ENCODE results near the gene RNF213.

The RNF213 gene

DNA sequence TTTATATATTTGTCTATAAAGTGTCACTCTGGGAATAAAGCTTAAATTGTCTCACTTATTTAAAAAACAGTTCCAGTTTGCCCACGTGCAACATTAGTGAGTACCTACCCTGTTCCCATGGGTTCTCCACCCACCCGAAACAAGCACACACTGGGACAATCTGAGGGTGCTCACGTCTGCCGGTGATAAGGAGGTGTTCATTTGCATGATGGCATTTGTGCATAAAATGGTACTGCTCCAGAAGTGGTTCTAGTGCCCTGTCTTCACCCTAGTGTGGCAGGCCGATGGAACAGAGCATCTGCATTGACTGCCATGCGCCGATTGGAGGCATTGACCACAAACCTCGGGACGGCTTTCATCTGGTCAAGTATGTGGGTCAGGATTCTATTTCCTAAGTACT, 118.7 kb downstream of the RNF213 start:
- H3K9me3 ChIP-seq (ENCODE audit: severe bottlenecking) = no peaks in the 10 kb centered on the region
- peaks cover 88% of the 10 kb centered on the region for H3K36me3 ChIP-seq
- H3K4me3 ChIP-seq (ENCODE audit: low read depth, low read length) = no peak overlapping the region
- H3K27me3 ChIP-seq (ENCODE audit: insufficient read depth, low read depth, severe bottlenecking) = no peaks in the 10 kb centered on the region
- no peak overlapping the region for H3K27ac ChIP-seq
- TF ChIP-seq, protein P1, sequence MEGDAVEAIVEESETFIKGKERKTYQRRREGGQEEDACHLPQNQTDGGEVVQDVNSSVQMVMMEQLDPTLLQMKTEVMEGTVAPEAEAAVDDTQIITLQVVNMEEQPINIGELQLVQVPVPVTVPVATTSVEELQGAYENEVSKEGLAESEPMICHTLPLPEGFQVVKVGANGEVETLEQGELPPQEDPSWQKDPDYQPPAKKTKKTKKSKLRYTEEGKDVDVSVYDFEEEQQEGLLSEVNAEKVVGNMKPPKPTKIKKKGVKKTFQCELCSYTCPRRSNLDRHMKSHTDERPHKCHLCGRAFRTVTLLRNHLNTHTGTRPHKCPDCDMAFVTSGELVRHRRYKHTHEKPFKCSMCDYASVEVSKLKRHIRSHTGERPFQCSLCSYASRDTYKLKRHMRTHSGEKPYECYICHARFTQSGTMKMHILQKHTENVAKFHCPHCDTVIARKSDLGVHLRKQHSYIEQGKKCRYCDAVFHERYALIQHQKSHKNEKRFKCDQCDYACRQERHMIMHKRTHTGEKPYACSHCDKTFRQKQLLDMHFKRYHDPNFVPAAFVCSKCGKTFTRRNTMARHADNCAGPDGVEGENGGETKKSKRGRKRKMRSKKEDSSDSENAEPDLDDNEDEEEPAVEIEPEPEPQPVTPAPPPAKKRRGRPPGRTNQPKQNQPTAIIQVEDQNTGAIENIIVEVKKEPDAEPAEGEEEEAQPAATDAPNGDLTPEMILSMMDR (IDR thresholded peaks at IDR 0.05; ENCODE audit: low read depth, low read length) = no peak
- no peak for DNase-seq

DNA sequence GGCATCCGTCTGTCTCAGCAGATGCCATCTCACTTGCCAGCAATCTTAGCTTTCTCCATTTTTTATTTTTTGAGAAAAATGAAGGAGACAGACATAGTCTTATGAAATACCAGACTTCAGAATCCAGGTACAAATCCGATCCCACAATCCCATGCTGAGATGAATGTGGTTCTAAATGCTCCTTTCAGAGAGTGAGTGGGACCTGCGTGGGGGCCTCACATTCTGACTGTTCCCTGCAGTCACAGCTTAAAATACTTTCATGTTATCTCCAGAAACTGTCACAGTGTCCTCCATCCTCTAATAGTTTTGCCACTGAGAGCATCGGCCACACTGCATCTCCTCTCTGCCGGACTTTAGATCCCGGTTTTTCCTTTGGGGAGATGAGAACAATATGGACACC, 119.4 kb downstream of the RNF213 start:
- Histone ChIP-seq H3K27ac (no peak overlapping the region), H3K27me3 (ENCODE audit: insufficient read depth, low read depth, severe bottlenecking) (no peaks in the 10 kb centered on the region), H3K36me3 (peaks cover 90% of the 10 kb centered on the region), H3K4me3 (ENCODE audit: low read depth, low read length) (no peak overlapping the region), H3K9me3 (ENCODE audit: severe bottlenecking) (no peaks in the 10 kb centered on the region)
- TF ChIP-seq, protein P1 (IDR thresholded peaks at IDR 0.05; ENCODE audit: low read depth, low read length) = no peak
- no peak for DNase-seq

DNA sequence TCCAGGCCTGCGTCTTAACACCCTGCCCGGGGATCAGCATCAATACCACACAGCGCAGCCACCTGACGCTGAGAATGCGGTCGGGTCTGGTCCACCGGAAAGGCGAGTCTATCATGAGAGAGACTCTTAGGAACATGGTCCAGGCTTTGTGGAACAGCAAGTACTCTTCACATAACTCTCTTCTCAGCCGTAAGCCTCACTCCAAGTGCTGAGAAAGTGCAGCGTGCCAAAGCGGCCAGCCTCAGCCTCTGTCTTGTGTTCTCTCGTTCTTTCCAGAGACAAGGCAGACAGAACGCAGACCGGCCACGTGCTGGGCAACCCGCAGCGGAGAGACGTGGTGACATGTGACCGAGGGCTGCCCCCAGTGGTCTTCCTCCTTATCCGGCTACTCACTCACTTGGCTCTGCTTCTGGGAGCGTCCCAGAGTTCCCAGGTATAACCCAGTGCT, 119.9 kb downstream of the RNF213 start:
- Histone ChIP-seq H3K9me3 (ENCODE audit: severe bottlenecking) (no peaks in the 10 kb centered on the region), H3K27ac (no peak overlapping the region), H3K36me3 (peaks cover 95% of the 10 kb centered on the region), H3K4me3 (ENCODE audit: low read depth, low read length) (no peak overlapping the region), H3K27me3 (ENCODE audit: insufficient read depth, low read depth, severe bottlenecking) (no peaks in the 10 kb centered on the region)
- DNase-seq = no peak
- TF ChIP-seq, protein P1 (IDR thresholded peaks at IDR 0.05; ENCODE audit: low read depth, low read length) = no peak

DNA sequence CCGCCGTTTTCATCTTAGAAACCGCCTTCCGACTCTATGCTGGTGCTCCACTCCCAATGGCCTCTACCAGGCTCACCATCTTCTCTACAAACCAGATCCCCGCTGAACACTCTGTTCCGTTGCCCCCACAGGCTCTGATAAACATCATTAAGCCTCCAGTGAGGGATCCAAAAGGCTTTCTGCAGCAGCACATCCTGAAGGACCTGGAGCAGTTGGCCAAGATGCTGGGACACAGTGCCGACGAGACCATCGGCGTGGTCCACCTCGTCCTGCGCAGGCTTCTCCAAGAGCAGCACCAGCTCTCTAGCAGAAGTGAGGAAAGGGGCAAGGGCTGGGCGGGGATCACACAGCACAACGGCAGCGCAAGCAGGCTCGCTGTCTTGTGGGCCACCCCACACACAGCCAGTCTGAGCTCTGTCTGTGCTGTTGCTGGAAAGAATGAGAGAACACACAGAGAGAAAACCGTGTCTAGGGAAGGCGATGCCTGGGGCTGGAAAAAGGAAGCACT, 120.8 kb downstream of the RNF213 start:
- no peak for DNase-seq
- Histone ChIP-seq H3K27ac (no peak overlapping the region), H3K27me3 (ENCODE audit: insufficient read depth, low read depth, severe bottlenecking) (no peaks in the 10 kb centered on the region), H3K4me3 (ENCODE audit: low read depth, low read length) (no peak overlapping the region), H3K9me3 (ENCODE audit: severe bottlenecking) (no peaks in the 10 kb centered on the region), H3K36me3 (peaks cover 96% of the 10 kb centered on the region)
- TF ChIP-seq, protein P1 (IDR thresholded peaks at IDR 0.05; ENCODE audit: low read depth, low read length) = no peak

DNA sequence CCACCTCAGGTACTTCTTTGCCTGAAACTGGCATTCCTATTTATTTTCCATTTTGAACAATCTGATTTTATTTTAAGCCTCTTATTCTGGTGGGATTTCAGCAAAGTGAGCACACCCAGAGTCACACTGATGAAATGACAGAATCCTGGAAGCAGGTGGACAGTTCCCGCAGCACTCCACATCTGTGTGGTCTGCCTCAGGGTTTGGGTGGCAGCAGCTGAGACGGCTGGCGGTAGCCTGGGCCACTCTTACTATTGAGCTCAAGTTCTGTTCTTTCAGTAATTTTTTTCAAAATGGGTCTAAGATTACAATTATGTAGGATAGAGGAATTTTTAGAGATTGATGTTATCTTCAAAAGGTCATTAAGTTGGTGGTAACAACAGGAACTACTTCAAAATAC, 121.8 kb downstream of the RNF213 start:
- no peak for DNase-seq
- Histone ChIP-seq H3K36me3 (peaks cover 97% of the 10 kb centered on the region), H3K27ac (no peak overlapping the region), H3K27me3 (ENCODE audit: insufficient read depth, low read depth, severe bottlenecking) (no peaks in the 10 kb centered on the region), H3K4me3 (ENCODE audit: low read depth, low read length) (no peak overlapping the region), H3K9me3 (ENCODE audit: severe bottlenecking) (no peaks in the 10 kb centered on the region)
- TF ChIP-seq, protein P1 (IDR thresholded peaks at IDR 0.05; ENCODE audit: low read depth, low read length) = no peak

DNA sequence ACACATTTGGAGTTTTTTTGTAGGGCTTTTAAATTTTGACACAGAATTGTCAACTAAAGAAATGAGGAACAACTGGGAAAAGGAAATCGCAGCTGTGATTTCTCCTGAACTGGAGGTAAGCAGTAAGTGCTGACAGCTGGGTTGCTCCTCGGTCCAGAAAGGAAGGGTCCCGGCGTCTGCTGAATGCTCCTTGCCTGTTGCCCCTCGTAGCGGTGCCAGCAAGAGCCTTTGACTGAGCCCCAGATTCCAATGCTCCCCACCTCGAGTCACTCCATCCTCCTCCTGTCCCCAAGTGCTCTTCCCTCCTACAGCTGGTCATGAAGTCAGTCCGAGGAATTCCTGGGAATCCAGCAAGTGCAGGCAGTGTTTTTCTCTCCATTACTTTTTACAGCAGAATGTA, 122.3 kb downstream of the RNF213 start:
- TF ChIP-seq, protein P1 (IDR thresholded peaks at IDR 0.05; ENCODE audit: low read depth, low read length) = no peak
- H3K27me3 ChIP-seq (ENCODE audit: insufficient read depth, low read depth, severe bottlenecking) = no peaks in the 10 kb centered on the region
- H3K27ac ChIP-seq = no peak overlapping the region
- H3K4me3 ChIP-seq (ENCODE audit: low read depth, low read length) = no peak overlapping the region
- DNase-seq = no peak
- no peaks in the 10 kb centered on the region for H3K9me3 ChIP-seq (ENCODE audit: severe bottlenecking)
- H3K36me3 ChIP-seq = peaks cover 97% of the 10 kb centered on the region
